Stimulated activated CD8-positive, alpha-beta memory T cell treated with anti-CD3 and anti-CD28 coated beads, Interleukin-7, amount 100 ng/mL, for 24 hours (primary cell): ENCODE measurements around the gene UNC50.
"Not testable (repeated sequence)": the region's sequence is repeated elsewhere in the genome, so short reads cannot be mapped to it uniquely, and the experiment has no call there.

Experiments used
- DNase-seq: peaks from one replicate; pipeline ENCODE4 v3.0.0-alpha.2; 2020; ENCODE audit warnings: low read depth

UNC50 gene

GRCh38 chr2:98576666-98577312 is 31.6 kb upstream of the UNC50 start:
- no peak for DNase-seq

- no peak for DNase-seq
These were observed 31.1 kb upstream of the UNC50 start for GRCh38 chr2:98577313-98577712.

- no peak for DNase-seq
These were observed 30.2 kb upstream of the UNC50 start for GRCh38 chr2:98578231-98578630.

- DNase-seq: no peak
These were observed 28.5 kb upstream of the UNC50 start for GRCh38 chr2:98579926-98580325.

GRCh38 chr2:98580656-98581284 is 27.6 kb upstream of the UNC50 start:
- DNase-seq: no peak

DNA sequence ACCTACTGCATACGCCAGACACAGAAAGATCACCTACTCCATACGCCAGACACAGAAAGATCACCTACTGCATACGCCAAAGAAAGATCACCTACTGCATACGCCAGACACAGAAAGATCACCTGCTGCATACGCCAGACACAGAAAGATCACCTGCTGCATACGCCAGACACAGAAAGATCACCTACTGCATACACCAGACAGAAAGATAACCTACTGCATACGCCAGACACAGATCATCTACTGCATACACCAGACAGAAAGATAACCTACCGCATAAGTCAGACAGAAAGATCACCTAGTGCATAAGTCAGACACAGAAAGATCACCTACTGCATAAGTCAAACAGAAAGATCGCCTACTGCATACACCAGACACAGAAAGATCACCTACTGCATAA is 25.9 kb upstream of the UNC50 start:
- DNase-seq: no peak

GRCh38 chr2:98583276-98583675 is 25.1 kb upstream of the UNC50 start:
- DNase-seq: no peak

DNA sequence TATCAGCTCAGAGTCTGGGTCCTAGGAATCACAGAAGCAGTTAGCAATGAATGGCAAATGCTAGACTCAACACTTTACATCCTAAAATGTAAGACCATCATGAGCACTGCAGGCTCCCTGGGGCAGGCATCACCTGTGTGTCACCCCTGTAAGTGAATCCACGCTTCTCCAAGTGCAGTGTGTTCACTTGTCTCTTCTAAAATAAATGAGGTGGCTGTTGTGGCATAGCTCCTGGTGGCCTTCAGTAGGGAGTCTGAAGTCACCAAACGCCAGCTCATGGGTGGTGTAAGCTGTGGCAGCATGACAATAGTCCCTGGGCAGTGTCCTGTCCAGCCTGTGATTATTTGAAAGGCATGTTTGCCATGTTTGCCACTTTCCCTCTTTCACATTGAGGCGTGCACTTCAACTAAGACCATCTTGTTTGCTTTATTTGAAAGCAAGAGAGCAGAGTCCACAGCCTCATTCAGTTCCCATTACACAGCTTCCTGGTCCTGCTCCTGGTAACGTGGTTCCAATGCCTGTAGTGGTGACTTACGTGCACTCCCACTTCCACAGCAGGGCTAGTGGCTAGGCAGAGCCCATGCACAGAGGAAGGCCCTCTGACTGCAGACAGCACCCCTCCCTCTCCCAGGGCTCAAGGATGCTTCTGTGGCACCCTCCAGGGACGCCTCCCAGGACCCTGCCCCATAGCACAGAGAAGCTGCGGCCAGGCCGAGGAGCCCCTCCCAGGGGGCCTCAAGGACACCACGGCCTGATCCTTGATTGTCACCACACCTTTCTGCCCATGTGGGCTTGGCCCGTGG is 24.4 kb upstream of the UNC50 start:
- DNase-seq: no peak

- no peak for DNase-seq
These were observed 23.0 kb upstream of the UNC50 start for GRCh38 chr2:98585386-98585785.

GRCh38 chr2:98586551-98587140 is 21.7 kb upstream of the UNC50 start:
- DNase-seq: no peak

- DNase-seq: no peak
These were observed 19.4 kb upstream of the UNC50 start for GRCh38 chr2:98588880-98589431.

DNA sequence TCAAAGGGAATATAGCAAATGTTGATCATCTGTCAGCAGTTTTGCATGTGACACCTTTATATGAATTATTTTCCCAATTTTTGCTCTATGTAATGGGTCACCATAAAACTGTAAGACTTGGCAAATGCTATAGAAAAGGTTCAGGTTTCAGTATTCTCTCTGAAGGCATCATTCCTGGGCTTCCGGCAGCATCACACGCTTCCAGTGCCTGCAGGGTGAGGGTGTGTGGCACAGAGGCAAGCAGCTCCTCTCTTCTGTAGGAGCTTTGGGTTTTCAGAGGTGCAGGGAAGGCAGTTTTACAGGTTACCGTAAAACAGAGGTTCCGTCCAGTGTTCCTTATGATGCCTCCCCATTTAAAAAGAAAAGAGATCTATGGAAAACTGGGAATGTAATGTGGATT is 18.9 kb upstream of the UNC50 start:
- no peak for DNase-seq

DNA sequence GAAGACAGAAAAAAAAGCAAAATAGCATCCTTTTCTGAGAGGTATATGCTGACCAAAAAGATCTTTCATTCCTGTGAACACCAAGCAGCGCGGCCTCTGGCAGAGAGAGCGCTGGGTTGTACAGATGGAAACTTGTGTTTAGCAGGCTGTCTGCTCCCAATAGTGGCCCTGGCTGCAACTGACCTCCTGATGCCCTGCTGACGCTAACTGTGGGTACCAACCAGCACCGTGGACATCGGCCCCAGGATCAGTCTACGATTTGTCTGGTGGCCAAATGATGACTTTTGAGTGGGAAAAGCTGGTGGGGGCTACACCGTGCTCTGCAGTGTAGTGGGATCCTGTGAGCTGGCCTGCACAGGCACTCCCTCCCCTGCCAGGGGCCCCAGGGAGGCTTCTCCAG is 15.8 kb upstream of the UNC50 start:
- no peak for DNase-seq

- not testable (repeated sequence) for DNase-seq
These were observed 13.7 kb upstream of the UNC50 start for GRCh38 chr2:98594665-98595064.

GRCh38 chr2:98598781-98599428 is 9.5 kb upstream of the UNC50 start:
- DNase-seq: no peak

DNA sequence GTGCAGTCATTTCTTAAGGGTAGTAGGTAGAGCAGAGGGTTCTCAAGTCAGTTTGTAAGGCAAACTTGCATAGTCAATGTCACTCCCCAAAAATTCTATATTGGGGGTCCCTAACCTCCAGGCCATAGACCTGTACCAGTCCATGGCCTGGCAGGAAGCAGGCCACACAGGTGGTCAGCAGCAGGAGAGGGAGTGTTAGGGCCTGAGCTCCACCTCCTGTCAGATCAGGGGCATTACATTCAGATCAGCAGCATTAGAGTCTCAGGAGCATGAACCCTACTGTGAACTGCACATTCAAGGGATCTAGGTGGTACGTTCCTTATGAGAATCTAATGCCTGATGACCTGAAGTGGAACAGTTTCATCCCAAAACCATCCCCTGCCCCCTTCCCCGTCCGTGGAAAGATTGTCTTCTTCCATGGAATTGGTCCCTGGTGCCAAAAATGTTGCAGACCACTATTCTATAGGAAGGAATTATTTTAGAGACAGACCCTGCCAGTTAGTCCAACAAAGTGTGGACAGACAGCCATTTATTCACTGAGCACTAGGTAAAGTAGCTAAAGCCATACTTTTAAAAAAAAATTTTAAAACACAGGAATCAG is 6.8 kb upstream of the UNC50 start:
- no peak for DNase-seq

- DNase-seq: no peak
These were observed 3.8 kb upstream of the UNC50 start for GRCh38 chr2:98604547-98604946.

DNA sequence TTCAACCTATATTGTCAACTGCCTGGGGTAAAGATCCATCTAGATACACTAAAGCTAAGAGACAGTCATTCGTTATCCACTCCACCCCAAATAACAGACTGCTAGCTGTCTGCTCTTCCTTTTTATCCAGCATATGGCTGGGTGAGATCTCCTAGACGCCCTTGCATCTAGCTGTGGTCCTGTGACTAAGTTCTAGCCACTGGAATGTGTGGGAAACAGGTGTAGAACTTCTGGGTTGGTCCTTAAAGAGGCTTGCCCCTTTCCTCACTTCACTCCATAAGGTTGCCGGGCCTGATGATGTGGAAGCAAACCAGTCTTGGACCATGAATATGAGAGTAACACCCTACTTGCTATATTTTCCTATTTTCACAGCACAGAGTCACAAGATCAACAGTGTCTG is 3.3 kb upstream of the UNC50 start:
- DNase-seq: no peak

GRCh38 chr2:98606431-98606830 is 2.0 kb upstream of the UNC50 start:
- no peak for DNase-seq

DNA sequence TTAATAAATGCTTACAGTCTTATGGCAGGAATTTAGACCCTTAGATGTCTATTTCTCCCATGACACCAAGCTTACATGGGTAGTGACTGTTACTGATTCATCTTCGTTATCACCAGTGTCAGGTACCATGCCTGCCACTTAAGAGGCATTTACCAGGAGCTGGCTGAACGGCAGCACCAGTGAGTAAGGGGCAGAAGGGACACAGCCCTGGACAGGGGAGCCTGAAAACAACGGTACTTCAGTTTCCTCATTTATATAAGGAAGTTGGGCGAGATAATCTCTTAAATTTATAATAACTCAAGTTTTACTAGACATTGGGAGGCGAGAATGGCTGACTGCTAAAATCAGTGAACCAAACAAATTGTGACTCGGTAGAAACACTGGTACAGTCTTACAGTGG is 1.3 kb upstream of the UNC50 start:
- no peak for DNase-seq

DNA sequence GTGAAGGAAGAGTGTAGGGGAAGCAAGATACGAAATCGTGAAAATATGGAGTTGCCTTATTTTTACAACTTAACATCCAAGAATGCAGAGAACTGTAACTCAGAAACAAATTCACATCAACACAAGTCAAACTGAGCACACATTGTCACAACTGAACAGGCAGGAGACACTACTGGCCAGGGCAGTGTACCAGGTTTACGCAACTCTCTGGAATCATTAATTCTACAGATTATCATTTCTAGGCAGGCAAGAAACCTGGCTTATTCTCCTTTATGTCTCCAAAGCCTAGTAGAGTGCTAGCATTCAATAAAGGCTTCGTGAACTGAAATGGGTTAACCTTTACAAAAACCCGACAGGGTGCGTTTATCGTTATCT is 661 bp upstream of the UNC50 start:
- no peak for DNase-seq
